OCI-LY1 (cell line): ENCODE data around the gene PTPN5.

ENCODE experiments used
- CTCF ChIP-seq: fragments of 200-600 bp; sonication (generic), shearing (Covaris generic); IDR thresholded peaks from 2 replicates; pipeline ENCODE4 v1.5.1; 2017; ENCODE audit warnings: mild to moderate bottlenecking, antibody characterized with exemption, low read length, moderate library complexity, mixed read lengths
- EZH2 ChIP-seq: fragments of 200-600 bp; sonication (generic), shearing (Covaris generic); IDR thresholded peaks from 2 replicates; pipeline ENCODE4 v1.8.0; 2017; ENCODE audit warnings: borderline replicate concordance, mixed run types, mild to moderate bottlenecking, antibody characterized with exemption, low read length, moderate library complexity, mixed read lengths

- TF ChIP-seq CTCF: no peak
- no peak for TF ChIP-seq EZH2
Observed at GRCh38 chr11:18785411-18785810, 6.2 kb downstream of the PTPN5 start.
